GM06990 (cell line): ENCODE measurements around the gene DNAH3.

Source experiments
- DNase-seq: peaks from one replicate; pipeline ENCODE4 v3.0.0-alpha.2; 2011; ENCODE audit not compliant: insufficient read length; ENCODE audit errors: extremely low read depth
- H3K27me3 ChIP-seq: replicated peaks from 2 replicates; pipeline ENCODE4 v1.6.0; 2011; ENCODE audit warnings: low read length; ENCODE audit not compliant: control insufficient read depth, insufficient read depth
- H3K36me3 ChIP-seq: 2 replicates; pipeline ENCODE4 v1.5.1; 2011; ENCODE audit warnings: low read length; ENCODE audit not compliant: control insufficient read depth, insufficient read depth
- H3K4me3 ChIP-seq: replicated peaks from 2 replicates; pipeline ENCODE4 v1.5.1; 2011; ENCODE audit warnings: low read depth, mild to moderate bottlenecking, control low read depth, low read length
- CTCF ChIP-seq: IDR thresholded peaks from 2 replicates; pipeline ENCODE4 v1.5.1; 2011; ENCODE audit warnings: low read length, control low read depth, mild to moderate bottlenecking, inconsistent platforms; ENCODE audit not compliant: insufficient read depth, poor library complexity, severe bottlenecking

DNAH3 gene

GRCh38 chr16:20916942-20917341 lies 233.7 kb downstream of the DNAH3 start:
- no peak for DNase-seq
- no peaks in the 10 kb centered on the region; the same call in none of the 2 replicates for H3K36me3 ChIP-seq
- H3K27me3 ChIP-seq: no peaks in the 10 kb centered on the region
- no peak overlapping the region for H3K4me3 ChIP-seq
- no peak for TF ChIP-seq CTCF

GRCh38 chr16:20916289-20916688 lies 234.4 kb downstream of the DNAH3 start:
- DNase-seq: no peak
- TF ChIP-seq CTCF: no peak
- no peaks in the 10 kb centered on the region for H3K27me3 ChIP-seq
- no peak overlapping the region for H3K4me3 ChIP-seq
- no peaks in the 10 kb centered on the region; the same call in none of the 2 replicates for H3K36me3 ChIP-seq

- Histone ChIP-seq H3K36me3 (no peaks in the 10 kb centered on the region; the same call in none of the 2 replicates), H3K27me3 (no peaks in the 10 kb centered on the region), H3K4me3 (no peak overlapping the region)
- DNase-seq: no peak
- TF ChIP-seq CTCF: no peak
Measured at GRCh38 chr16:20911361-20911760, 239.3 kb downstream of the DNAH3 start.

- TF ChIP-seq CTCF: no peak
- H3K36me3 ChIP-seq: no peaks in the 10 kb centered on the region; the same call in 1 of the 2 replicates
- H3K4me3 ChIP-seq: no peak overlapping the region
- no peaks in the 10 kb centered on the region for H3K27me3 ChIP-seq
- no peak for DNase-seq
Measured at GRCh38 chr16:20910781-20911321, 239.8 kb downstream of the DNAH3 start.

GRCh38 chr16:20906341-20907255 lies 244.0 kb downstream of the DNAH3 start:
- no peak for DNase-seq
- no peak overlapping the region for H3K4me3 ChIP-seq
- H3K27me3 ChIP-seq: no peaks in the 10 kb centered on the region
- H3K36me3 ChIP-seq: no peaks in the 10 kb centered on the region; the same call in 1 of the 2 replicates
- no peak for TF ChIP-seq CTCF
